WTC11 (cell line): Measurements from ENCODE around the gene NCOA6.

ENCODE experiments used
- FOXK1 ChIP-seq: sonication (generic); formaldehyde crosslinking; IDR thresholded peaks from 2 replicates; pipeline ENCODE4 v1.8.0; 2022; ENCODE audit warnings: mild to moderate bottlenecking, moderate library complexity, missing genetic modification reagents
- NFE2L1 ChIP-seq: sonication (generic); formaldehyde crosslinking; IDR thresholded peaks from 2 replicates; pipeline ENCODE4 v1.8.1; 2023; ENCODE audit warnings: missing genetic modification reagents
- SP1 ChIP-seq: sonication (generic); formaldehyde crosslinking; conservative IDR thresholded peaks from 2 replicates; pipeline ENCODE4 v1.8.1; 2022; ENCODE audit warnings: missing genetic modification reagents
- TF ChIP-seq, protein P1 (sequence below): fragments of 200-600 bp; IDR thresholded peaks from 2 replicates; pipeline ENCODE4 v1.8.0; 2022; ENCODE audit warnings: antibody characterized with exemption
- TF ChIP-seq, protein P2 (sequence below): sonication (generic); formaldehyde crosslinking; IDR thresholded peaks from 2 replicates; pipeline ENCODE4 v1.8.1; 2022; ENCODE audit warnings: low read depth, missing genetic modification reagents, borderline replicate concordance
- TF ChIP-seq, protein P3 (sequence below): fragments of 250-450 bp; sonication (Bioruptor Pico); IDR thresholded peaks from 2 replicates; pipeline ENCODE4 v1.9.0; 2021; ENCODE audit warnings: mild to moderate bottlenecking
- TF ChIP-seq, protein P4 (sequence below): sonication (generic); formaldehyde crosslinking; IDR thresholded peaks from 2 replicates; pipeline ENCODE4 v1.8.0; 2023; ENCODE audit warnings: missing genetic modification reagents, mild to moderate bottlenecking, borderline replicate concordance

DNA sequence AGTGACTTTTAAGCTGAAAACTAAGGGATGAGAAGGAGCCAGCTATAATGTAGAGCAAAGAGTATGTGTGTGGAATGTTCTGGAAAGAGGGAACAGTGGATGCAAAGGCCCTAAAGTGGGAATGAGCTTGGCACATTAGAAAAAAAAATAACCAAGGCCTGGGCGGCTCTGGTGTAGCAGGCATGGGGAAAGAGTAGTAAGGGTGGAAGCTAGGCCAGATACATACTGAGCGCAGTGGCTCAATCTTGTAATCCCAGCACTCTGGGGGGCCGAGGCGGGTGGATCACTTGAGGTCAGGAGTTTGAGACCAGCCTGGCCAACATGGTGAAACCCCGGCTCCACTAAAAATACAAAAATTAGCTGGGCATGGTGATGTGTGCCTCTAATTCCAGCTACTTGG lies 38.8 kb upstream of the NCOA6 start:
- TF ChIP-seq NFE2L1 (CRISPR knock-in tag) (no peak), FOXK1 (no peak), SP1 (CRISPR knock-in tag) (no peak)
- TF ChIP-seq, protein P1, sequence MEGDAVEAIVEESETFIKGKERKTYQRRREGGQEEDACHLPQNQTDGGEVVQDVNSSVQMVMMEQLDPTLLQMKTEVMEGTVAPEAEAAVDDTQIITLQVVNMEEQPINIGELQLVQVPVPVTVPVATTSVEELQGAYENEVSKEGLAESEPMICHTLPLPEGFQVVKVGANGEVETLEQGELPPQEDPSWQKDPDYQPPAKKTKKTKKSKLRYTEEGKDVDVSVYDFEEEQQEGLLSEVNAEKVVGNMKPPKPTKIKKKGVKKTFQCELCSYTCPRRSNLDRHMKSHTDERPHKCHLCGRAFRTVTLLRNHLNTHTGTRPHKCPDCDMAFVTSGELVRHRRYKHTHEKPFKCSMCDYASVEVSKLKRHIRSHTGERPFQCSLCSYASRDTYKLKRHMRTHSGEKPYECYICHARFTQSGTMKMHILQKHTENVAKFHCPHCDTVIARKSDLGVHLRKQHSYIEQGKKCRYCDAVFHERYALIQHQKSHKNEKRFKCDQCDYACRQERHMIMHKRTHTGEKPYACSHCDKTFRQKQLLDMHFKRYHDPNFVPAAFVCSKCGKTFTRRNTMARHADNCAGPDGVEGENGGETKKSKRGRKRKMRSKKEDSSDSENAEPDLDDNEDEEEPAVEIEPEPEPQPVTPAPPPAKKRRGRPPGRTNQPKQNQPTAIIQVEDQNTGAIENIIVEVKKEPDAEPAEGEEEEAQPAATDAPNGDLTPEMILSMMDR = no peak
- TF ChIP-seq, protein P2, sequence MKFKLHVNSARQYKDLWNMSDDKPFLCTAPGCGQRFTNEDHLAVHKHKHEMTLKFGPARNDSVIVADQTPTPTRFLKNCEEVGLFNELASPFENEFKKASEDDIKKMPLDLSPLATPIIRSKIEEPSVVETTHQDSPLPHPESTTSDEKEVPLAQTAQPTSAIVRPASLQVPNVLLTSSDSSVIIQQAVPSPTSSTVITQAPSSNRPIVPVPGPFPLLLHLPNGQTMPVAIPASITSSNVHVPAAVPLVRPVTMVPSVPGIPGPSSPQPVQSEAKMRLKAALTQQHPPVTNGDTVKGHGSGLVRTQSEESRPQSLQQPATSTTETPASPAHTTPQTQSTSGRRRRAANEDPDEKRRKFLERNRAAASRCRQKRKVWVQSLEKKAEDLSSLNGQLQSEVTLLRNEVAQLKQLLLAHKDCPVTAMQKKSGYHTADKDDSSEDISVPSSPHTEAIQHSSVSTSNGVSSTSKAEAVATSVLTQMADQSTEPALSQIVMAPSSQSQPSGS = no peak
- TF ChIP-seq, protein P3, sequence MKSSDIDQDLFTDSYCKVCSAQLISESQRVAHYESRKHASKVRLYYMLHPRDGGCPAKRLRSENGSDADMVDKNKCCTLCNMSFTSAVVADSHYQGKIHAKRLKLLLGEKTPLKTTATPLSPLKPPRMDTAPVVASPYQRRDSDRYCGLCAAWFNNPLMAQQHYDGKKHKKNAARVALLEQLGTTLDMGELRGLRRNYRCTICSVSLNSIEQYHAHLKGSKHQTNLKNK = no peak
- TF ChIP-seq, protein P4, sequence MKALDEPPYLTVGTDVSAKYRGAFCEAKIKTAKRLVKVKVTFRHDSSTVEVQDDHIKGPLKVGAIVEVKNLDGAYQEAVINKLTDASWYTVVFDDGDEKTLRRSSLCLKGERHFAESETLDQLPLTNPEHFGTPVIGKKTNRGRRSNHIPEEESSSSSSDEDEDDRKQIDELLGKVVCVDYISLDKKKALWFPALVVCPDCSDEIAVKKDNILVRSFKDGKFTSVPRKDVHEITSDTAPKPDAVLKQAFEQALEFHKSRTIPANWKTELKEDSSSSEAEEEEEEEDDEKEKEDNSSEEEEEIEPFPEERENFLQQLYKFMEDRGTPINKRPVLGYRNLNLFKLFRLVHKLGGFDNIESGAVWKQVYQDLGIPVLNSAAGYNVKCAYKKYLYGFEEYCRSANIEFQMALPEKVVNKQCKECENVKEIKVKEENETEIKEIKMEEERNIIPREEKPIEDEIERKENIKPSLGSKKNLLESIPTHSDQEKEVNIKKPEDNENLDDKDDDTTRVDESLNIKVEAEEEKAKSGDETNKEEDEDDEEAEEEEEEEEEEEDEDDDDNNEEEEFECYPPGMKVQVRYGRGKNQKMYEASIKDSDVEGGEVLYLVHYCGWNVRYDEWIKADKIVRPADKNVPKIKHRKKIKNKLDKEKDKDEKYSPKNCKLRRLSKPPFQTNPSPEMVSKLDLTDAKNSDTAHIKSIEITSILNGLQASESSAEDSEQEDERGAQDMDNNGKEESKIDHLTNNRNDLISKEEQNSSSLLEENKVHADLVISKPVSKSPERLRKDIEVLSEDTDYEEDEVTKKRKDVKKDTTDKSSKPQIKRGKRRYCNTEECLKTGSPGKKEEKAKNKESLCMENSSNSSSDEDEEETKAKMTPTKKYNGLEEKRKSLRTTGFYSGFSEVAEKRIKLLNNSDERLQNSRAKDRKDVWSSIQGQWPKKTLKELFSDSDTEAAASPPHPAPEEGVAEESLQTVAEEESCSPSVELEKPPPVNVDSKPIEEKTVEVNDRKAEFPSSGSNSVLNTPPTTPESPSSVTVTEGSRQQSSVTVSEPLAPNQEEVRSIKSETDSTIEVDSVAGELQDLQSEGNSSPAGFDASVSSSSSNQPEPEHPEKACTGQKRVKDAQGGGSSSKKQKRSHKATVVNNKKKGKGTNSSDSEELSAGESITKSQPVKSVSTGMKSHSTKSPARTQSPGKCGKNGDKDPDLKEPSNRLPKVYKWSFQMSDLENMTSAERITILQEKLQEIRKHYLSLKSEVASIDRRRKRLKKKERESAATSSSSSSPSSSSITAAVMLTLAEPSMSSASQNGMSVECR (CRISPR knock-in tag) = no peak
